IMR-90 (cell line): Measurements from ENCODE around the gene MYCBP. TPM values are rescaled to one million over a fixed set of nuclear protein-coding genes. Genes with fewer than 3 reads are reported as not detected.

ENCODE experiments used
- ATAC-seq: fragments of 200-7000 bp; cut with Tn5 transposase; 2 replicates; pipeline ENCODE4 v1.9.1; 2020; ENCODE audit warnings: low read depth, mild to moderate bottlenecking, moderate library complexity
- BruUV-seq: library from RNA; stranded (reverse); fragments of 400-500 nt; replicated peaks from 2 replicates; lab custom pipeline; 2021; lab: Mats Ljungman, UMichigan
- CTCF ChIA-PET: fragments of 300-600 bp; formaldehyde crosslinking; extraction: SDS; loops from one replicate; lab custom pipeline; 2021; ENCODE audit warnings: antibody characterized with exemption; lab: Yijun Ruan, JAX
- POLR2A ChIA-PET: fragments of 300-600 bp; sonication (Branson Sonifier 250); formaldehyde crosslinking; loops from one replicate; lab custom pipeline; 2022; ENCODE audit warnings: antibody characterized with exemption; ENCODE audit not compliant: unreplicated experiment; lab: Charles Lee
- DNase-seq: peaks from one replicate; pipeline ENCODE4 v3.0.0; 2013
- H2AFZ ChIP-seq: replicated peaks from 2 replicates; pipeline ENCODE3; 2013; ENCODE audit warnings: low read length, mild to moderate bottlenecking; ENCODE audit not compliant: poor library complexity
- H2AK5ac ChIP-seq: 2 replicates; pipeline ENCODE4 v1.6.1; 2013; ENCODE audit warnings: low read depth, low read length, inconsistent platforms
- H2AK9ac ChIP-seq: replicated peaks from 2 replicates; pipeline ENCODE3; 2013; ENCODE audit warnings: mild to moderate bottlenecking, low read depth, low read length, moderate library complexity; ENCODE audit not compliant: poor library complexity
- H2BK120ac ChIP-seq: 2 replicates; pipeline ENCODE4 v1.6.1; 2013; ENCODE audit warnings: low read depth, low read length, inconsistent platforms
- H2BK15ac ChIP-seq: 3 replicates; pipeline ENCODE4 v1.6.1; 2013; ENCODE audit warnings: low read depth, low read length, inconsistent platforms
- H2BK20ac ChIP-seq: 2 replicates; pipeline ENCODE4 v1.6.1; 2013; ENCODE audit warnings: low read depth, mild to moderate bottlenecking, inconsistent platforms, low read length, moderate library complexity
- H2BK5ac ChIP-seq: 2 replicates; pipeline ENCODE4 v1.6.1; 2013; ENCODE audit warnings: mild to moderate bottlenecking, low read depth, low read length, inconsistent platforms; ENCODE audit not compliant: poor library complexity, severe bottlenecking
- H3K14ac ChIP-seq: replicated peaks from 2 replicates; pipeline ENCODE4 v1.6.1; 2013; ENCODE audit warnings: low read depth, low read length, inconsistent platforms
- H3K18ac ChIP-seq: 2 replicates; pipeline ENCODE4 v1.6.1; 2013; ENCODE audit warnings: low read depth, low read length, control low read depth
- H3K23ac ChIP-seq: 2 replicates; pipeline ENCODE4 v1.6.1; 2013; ENCODE audit warnings: low read depth, low read length, inconsistent platforms
- H3K27ac ChIP-seq: 2 replicates; pipeline ENCODE4 v1.5.1; 2013; ENCODE audit warnings: mild to moderate bottlenecking, control low read depth, low read length; ENCODE audit not compliant: insufficient read depth
- H3K27me3 ChIP-seq: 2 replicates; pipeline ENCODE4 v1.6.1; 2013; ENCODE audit warnings: low read length; ENCODE audit not compliant: control insufficient read depth, insufficient read depth
- H3K36me3 ChIP-seq: 2 replicates; pipeline ENCODE4 v1.6.1; 2013; ENCODE audit warnings: low read length, mixed read lengths; ENCODE audit not compliant: control insufficient read depth, insufficient read depth
- H3K4ac ChIP-seq: 2 replicates; pipeline ENCODE4 v1.6.1; 2013; ENCODE audit warnings: low read depth, low read length, inconsistent platforms
- H3K4me1 ChIP-seq: 2 replicates; pipeline ENCODE4 v1.6.1; 2013; ENCODE audit warnings: low read length, mixed read lengths; ENCODE audit not compliant: control insufficient read depth, insufficient read depth
- H3K4me2 ChIP-seq: 2 replicates; pipeline ENCODE4 v1.6.1; 2013; ENCODE audit warnings: low read depth, mild to moderate bottlenecking, control low read depth, low read length, moderate library complexity
- H3K4me3 ChIP-seq: 2 replicates; pipeline ENCODE4 v1.5.1; 2013; ENCODE audit warnings: low read depth, mild to moderate bottlenecking, control low read depth, low read length, moderate library complexity; ENCODE audit not compliant: insufficient read depth
- H3K56ac ChIP-seq: 2 replicates; pipeline ENCODE4 v1.6.1; 2013; ENCODE audit warnings: low read length, inconsistent platforms; ENCODE audit not compliant: insufficient read depth; ENCODE audit errors: extremely low read depth
- H3K79me1 ChIP-seq, 2 experiments: 2 replicates each; pipeline ENCODE4 v1.6.1; 2013; ENCODE audit warnings: low read length in 2 of 2, inconsistent platforms in 1 of 2, low read depth in 1 of 2
- H3K9ac ChIP-seq: 2 replicates; pipeline ENCODE4 v1.6.1; 2013; ENCODE audit warnings: low read depth, low read length, control low read depth
- H3K9me1 ChIP-seq: 2 replicates; pipeline ENCODE4 v1.6.1; 2013; ENCODE audit warnings: low read length, inconsistent platforms; ENCODE audit not compliant: insufficient read depth
- H3K9me3 ChIP-seq: 2 replicates; pipeline ENCODE4 v1.6.1; 2013; ENCODE audit warnings: low read length; ENCODE audit not compliant: control insufficient read depth, insufficient read depth
- H4K20me1 ChIP-seq: 2 replicates; pipeline ENCODE4 v1.6.1; 2013; ENCODE audit warnings: low read length, inconsistent platforms; ENCODE audit not compliant: insufficient read depth
- H4K5ac ChIP-seq: 2 replicates; pipeline ENCODE4 v1.6.1; 2013; ENCODE audit warnings: mild to moderate bottlenecking, low read depth, low read length, control low read depth
- H4K8ac ChIP-seq, 2 experiments: 2 replicates each; pipeline ENCODE4 v1.6.1; 2013; ENCODE audit warnings: low read depth in 2 of 2, low read length in 2 of 2, control low read depth in 1 of 2, inconsistent platforms in 1 of 2
- H4K91ac ChIP-seq: 2 replicates; pipeline ENCODE4 v1.6.1; 2013; ENCODE audit warnings: low read depth, low read length, inconsistent platforms; ENCODE audit not compliant: insufficient read depth
- CEBPB ChIP-seq: IDR thresholded peaks from 2 replicates; pipeline ENCODE4 v1.6.1; 2012; ENCODE audit warnings: low read depth, low read length, improper control_type of control experiment
- CHD1 ChIP-seq: IDR thresholded peaks from 2 replicates; pipeline ENCODE4 v1.6.1; 2012; ENCODE audit warnings: low read depth, low read length, improper control_type of control experiment
- ELK1 ChIP-seq: fragments of 150-350 bp; IDR thresholded peaks from 2 replicates; pipeline ENCODE4 v1.6.1; 2016; ENCODE audit warnings: low read depth, mild to moderate bottlenecking, low read length, moderate library complexity, borderline replicate concordance
- MXI1 ChIP-seq: IDR thresholded peaks from 2 replicates; pipeline ENCODE4 v1.6.1; 2012; ENCODE audit warnings: low read depth, mild to moderate bottlenecking, low read length, moderate library complexity, borderline replicate concordance
- NFE2L2 ChIP-seq: fragments of 150-350 bp; IDR thresholded peaks from 2 replicates; pipeline ENCODE4 v1.6.1; 2016; ENCODE audit warnings: low read depth, mild to moderate bottlenecking, low read length
- RAD21 ChIP-seq: IDR thresholded peaks from 2 replicates; pipeline ENCODE4 v1.6.1; 2012; ENCODE audit warnings: low read length, improper control_type of control experiment
- RCOR1 ChIP-seq: IDR thresholded peaks from 2 replicates; pipeline ENCODE4 v1.6.1; 2012; ENCODE audit warnings: mild to moderate bottlenecking, low read length, improper control_type of control experiment; ENCODE audit not compliant: insufficient replicate concordance
- RFX5 ChIP-seq: IDR thresholded peaks from 2 replicates; pipeline ENCODE4 v1.8.0; 2012; ENCODE audit warnings: low read depth, mild to moderate bottlenecking, low read length, moderate library complexity
- WGBS, 2 experiments: methylation state at CpG; one replicate each; pipeline versions ENCODE4 v1.1.5 to v1.1.7; 2013; ENCODE audit warnings: missing lambda C conversion rate in 2 of 2; ENCODE audit not compliant: insufficient read length in 1 of 2; ENCODE audit errors: extremely low coverage in 2 of 2; 5-methylcytosine and 5-hydroxymethylcytosine counted together
- dilution Hi-C: fragments of 300-500 bp; cut with HindIII; formaldehyde crosslinking; loops from one replicate; pipeline ENCODE4 v1.14.3; 2018; ENCODE audit warnings: low sequenced_read_pairs; ENCODE audit not compliant: unreplicated experiment
- in situ Hi-C: fragments of 300-500 bp; cut with MboI; formaldehyde crosslinking; loops from 3 replicates; pipeline ENCODE4 v1.14.3; 2019; ENCODE audit warnings: low sequenced_read_pairs, inconsistent platforms, mixed read lengths
- intact Hi-C: fragments of 100-400 bp; cut with micrococcal nuclease; formaldehyde crosslinking; loops from 2 replicates; pipeline ENCODE4 v1.10.0; 2022
- polyA plus RNA-seq, 3 experiments: library from polyadenylated mRNA; depleted of rRNA; stranded (reverse); fragments of >200 nt; gene quantifications; 2 replicates each; pipeline ENCODE4 v1.2.3, GENCODE V29; 2012; ENCODE audit warnings: low replicate concordance in 1 of 3
- total RNA-seq: library from RNA; depleted of rRNA; stranded (reverse); fragments of >200 nt; gene quantifications from 2 replicates; pipeline ENCODE4 v1.2.3, GENCODE V29; 2012

The MYCBP gene
- total and polyA plus RNA-seq, 2 of the 4 experiments (the other 2 are of a cell fraction), result 9.9 to 11.9 TPM

GRCh38 chr1:38867208-38867607 lies 5.9 kb downstream of the MYCBP start:
- intact Hi-C loops, result no loop called here
- no peak for DNase-seq
- Histone ChIP-seq H3K4me3 (no peak overlapping the region), H2BK5ac (no peak overlapping the region), H4K91ac (no peak overlapping the region), H3K14ac (no peak overlapping the region), H2AK5ac (no peak overlapping the region), H4K5ac (no peak overlapping the region), H3K4ac (no peak overlapping the region), H3K79me1 (peaks cover 8 to 34% of the 10 kb centered on the region in 2 experiments; a peak in 3 of 4 replicates), H2BK20ac (no peak overlapping the region), H3K18ac (no peak overlapping the region), H3K23ac (no peak overlapping the region), H4K8ac (no peak overlapping the region), H2BK15ac (no peak overlapping the region), H3K9ac (no peak overlapping the region), H2AK9ac (no peak overlapping the region), H3K27ac (no peak overlapping the region), H3K9me1 (no peaks in the 10 kb centered on the region; the same call in 1 of the 2 replicates), H3K56ac (no peak overlapping the region), H3K9me3 (no peaks in the 10 kb centered on the region), H3K4me1 (no peaks in the 10 kb centered on the region), H3K4me2 (no peak overlapping the region), H4K20me1 (no peaks in the 10 kb centered on the region; the same call in 1 of the 2 replicates), H2AFZ (no peak overlapping the region), H3K36me3 (0 out of 2 replicates have a peak, but pooled peaks cover 1% of the 10 kb centered on the region), H2BK120ac (no peak overlapping the region), H3K27me3 (no peaks in the 10 kb centered on the region)
- no peak for ATAC-seq
- ChIA-PET POLR2A (no interaction called here), CTCF (no interaction called here)
- dilution Hi-C loops, result no loop called here
- WGBS, 2 experiments, result no CpG with 5 or more reads among the region's 8 CpGs
- in situ Hi-C loops, result loop anchor here (25.0 kb wide), 1 partner anchor 670 kb away; no protein-coding TSS in a partner anchor
- BruUV-seq, result no TSS peak
- no peak for TF ChIP-seq CEBPB
- TF ChIP-seq ELK1, result no peak
- no peak for TF ChIP-seq RAD21
- TF ChIP-seq CHD1, result no peak
- TF ChIP-seq MXI1, result no peak
- no peak for TF ChIP-seq RFX5
- no peak for TF ChIP-seq NFE2L2
- TF ChIP-seq RCOR1, result no peak
